HAP-1 (cell line): Measurements from ENCODE around the gene CDH13.

Source experiments
- DNase-seq, 2 experiments: peaks; one replicate each; pipeline ENCODE4 v3.0.0-alpha.2; 2016 to 2020; ENCODE audit warnings: low spot score in 2 of 2
- H3K27me3 ChIP-seq: fragments of 250-450 bp; sonication (Bioruptor Pico); 2 replicates; pipeline ENCODE4 v1.5.1; 2020; ENCODE audit warnings: low read depth, mild to moderate bottlenecking, moderate library complexity
- H3K36me3 ChIP-seq: fragments of 250-450 bp; sonication (Bioruptor Pico); replicated peaks from 2 replicates; pipeline ENCODE4 v1.5.1; 2020; ENCODE audit warnings: mild to moderate bottlenecking
- H3K4me1 ChIP-seq: fragments of 250-450 bp; sonication (Bioruptor Pico); 2 replicates; pipeline ENCODE4 v1.5.1; 2020; ENCODE audit warnings: mild to moderate bottlenecking
- H3K4me3 ChIP-seq: fragments of 250-450 bp; sonication (Bioruptor Pico); 2 replicates; pipeline ENCODE4 v1.5.1; 2020; ENCODE audit warnings: mild to moderate bottlenecking, moderate library complexity
- H3K9me3 ChIP-seq: fragments of 250-450 bp; sonication (Bioruptor Pico); 2 replicates; pipeline ENCODE4 v1.5.1; 2020; ENCODE audit warnings: mild to moderate bottlenecking, moderate library complexity
- in situ Hi-C: fragments of 300-500 bp; cut with MboI; formaldehyde crosslinking; loops from 3 replicates; pipeline ENCODE4 v1.14.3; 2020; ENCODE audit warnings: low sequenced_read_pairs, inconsistent platforms, mixed read lengths

CDH13 gene

DNA sequence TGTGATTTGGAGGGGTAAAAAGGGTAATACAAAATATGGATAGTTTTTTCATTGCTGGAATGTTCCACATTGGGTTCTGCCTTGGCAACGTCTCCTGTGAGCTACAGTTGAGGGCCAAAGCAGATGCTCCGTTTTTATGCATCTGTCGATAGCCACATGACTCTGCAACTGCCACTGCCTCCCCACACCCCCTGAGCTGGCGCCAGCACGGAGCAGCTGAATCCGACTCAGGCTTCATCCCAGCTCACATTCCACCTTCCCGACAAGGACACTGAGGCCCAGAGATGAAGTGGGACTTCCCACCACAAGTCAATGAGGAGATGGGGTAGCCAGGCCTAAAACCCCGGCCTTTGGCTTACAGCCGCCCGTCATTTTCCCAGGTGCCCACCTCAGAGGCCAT is 334.1 kb downstream of the CDH13 start:
- Histone ChIP-seq H3K4me1 (no peaks in the 10 kb centered on the region), H3K4me3 (no peak overlapping the region), H3K36me3 (no peaks in the 10 kb centered on the region), H3K27me3 (no peaks in the 10 kb centered on the region), H3K9me3 (no peaks in the 10 kb centered on the region)
- DNase-seq, result no peak
- in situ Hi-C loops, result no loop called here

DNA sequence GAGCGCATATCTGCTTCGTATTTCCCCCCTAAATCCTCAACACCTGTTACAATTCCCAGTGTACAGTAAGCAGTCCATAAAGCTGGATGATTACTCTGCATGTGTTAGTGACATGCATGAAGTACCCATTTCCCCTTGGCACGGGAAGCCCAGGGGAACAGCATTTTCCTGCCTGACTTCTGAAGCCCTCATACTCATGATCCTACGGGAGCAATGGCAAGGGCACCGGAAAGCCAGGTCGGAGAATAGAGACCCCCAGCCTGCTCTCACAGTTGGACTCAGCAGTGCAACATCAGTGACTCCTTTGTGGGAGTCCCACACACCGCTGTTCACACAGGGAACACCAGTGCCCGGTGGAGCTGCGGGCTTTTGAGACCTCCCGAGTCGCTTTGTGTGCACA is 336.9 kb downstream of the CDH13 start:
- in situ Hi-C loops, result no loop called here
- H3K4me1 ChIP-seq, result no peaks in the 10 kb centered on the region
- no peak for DNase-seq
- H3K27me3 ChIP-seq, result no peaks in the 10 kb centered on the region
- H3K4me3 ChIP-seq, result no peak overlapping the region
- H3K9me3 ChIP-seq, result no peaks in the 10 kb centered on the region
- H3K36me3 ChIP-seq, result no peaks in the 10 kb centered on the region

DNA sequence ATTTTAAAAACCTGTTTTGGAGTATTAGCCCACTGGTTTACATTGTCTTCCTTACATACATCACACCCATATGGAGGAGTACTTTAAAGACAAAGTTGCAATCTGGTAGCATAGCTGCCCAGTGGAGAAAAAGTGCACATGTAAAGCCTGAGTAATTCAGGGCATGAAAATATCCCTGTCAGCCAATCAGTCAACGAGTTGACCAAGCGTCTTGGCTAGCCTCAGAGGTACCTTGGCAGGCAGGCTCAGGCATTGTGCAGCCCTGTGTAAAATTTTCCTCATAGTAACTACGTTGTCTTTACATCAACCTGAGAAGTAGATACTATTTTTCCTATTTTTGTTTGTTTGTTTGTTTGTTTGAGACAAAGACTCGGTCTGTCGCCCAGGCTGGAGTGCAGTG is 339.0 kb downstream of the CDH13 start:
- in situ Hi-C loops, result no loop called here
- Histone ChIP-seq H3K36me3 (no peaks in the 10 kb centered on the region), H3K4me1 (no peaks in the 10 kb centered on the region), H3K4me3 (no peak overlapping the region), H3K9me3 (no peaks in the 10 kb centered on the region), H3K27me3 (no peaks in the 10 kb centered on the region)
- no peak for DNase-seq

DNA sequence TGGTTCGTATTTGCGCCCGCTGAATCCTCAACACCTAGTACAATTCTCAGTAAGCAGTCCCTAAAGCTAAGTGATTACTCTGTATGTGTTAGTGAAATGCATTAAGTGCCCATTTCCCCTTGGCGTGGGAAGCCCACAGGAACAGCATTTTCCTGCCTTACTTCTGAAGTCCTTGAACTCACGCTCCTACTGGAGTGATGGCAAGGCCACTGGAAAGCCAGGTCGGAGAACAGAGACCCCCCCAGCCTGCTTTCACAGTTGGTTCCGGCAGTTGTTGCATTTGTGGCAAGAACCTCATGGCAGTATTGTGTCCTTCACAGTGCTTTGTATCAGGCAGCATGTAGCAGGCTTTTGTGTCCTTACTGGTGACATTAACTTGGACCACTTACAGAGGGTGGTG is 340.7 kb downstream of the CDH13 start:
- no peak for DNase-seq
- in situ Hi-C loops, result no loop called here
- Histone ChIP-seq H3K4me1 (no peaks in the 10 kb centered on the region), H3K36me3 (no peaks in the 10 kb centered on the region), H3K4me3 (no peak overlapping the region), H3K27me3 (no peaks in the 10 kb centered on the region), H3K9me3 (no peaks in the 10 kb centered on the region)

DNA sequence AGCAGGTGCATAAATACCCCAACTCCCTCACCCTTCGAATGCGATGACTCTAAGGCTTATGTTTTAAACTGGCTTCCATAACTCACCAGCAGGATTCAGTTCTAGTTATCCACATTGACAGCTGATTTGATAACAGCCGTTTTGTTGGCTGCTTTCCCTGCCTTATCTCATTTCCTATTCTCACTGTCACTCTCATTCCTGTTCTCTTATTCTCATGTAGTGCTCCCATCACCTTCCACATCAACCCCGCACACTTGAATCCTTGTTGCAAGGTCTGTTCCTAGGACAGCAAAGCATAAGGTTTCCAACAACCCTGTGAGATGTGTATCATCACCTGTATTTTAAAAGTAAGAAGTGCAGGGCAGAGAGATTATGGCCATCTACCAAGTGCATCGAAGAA is 344.4 kb downstream of the CDH13 start:
- in situ Hi-C loops, result no loop called here
- no peak overlapping the region for H3K4me3 ChIP-seq
- H3K36me3 ChIP-seq, result no peaks in the 10 kb centered on the region
- H3K27me3 ChIP-seq, result no peaks in the 10 kb centered on the region
- H3K9me3 ChIP-seq, result no peaks in the 10 kb centered on the region
- H3K4me1 ChIP-seq, result no peaks in the 10 kb centered on the region
- DNase-seq, result no peak

DNA sequence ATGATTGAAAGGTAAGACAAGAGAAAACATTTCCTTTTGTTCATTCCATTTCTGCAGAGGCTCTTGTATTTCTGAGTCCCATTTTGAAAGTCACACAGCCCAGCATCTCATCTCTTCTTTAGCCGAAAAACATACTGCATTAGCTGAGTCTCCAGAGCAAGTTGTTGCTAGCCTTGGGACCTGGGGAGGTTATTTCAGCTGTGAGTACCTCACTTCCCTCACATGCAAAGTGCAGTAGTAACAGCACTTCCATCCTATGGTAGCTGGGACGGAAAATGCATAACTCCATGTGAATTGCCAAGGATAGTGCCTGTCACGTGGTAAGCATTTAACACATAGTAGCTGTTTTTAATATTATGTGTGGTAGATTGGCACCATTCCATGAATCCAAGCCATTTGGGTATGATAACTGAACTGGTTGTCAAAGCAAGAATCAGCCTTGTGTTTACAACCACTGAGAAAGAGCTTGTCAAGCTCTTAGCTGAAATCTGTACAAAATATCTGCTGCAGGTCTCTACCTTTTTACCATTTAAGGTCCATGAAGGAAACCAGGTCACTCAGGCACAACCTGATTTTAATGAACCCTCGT is 345.7 kb downstream of the CDH13 start:
- no peaks in the 10 kb centered on the region for H3K4me1 ChIP-seq
- in situ Hi-C loops, result no loop called here
- no peak overlapping the region for H3K4me3 ChIP-seq
- no peaks in the 10 kb centered on the region for H3K9me3 ChIP-seq
- no peaks in the 10 kb centered on the region for H3K27me3 ChIP-seq
- H3K36me3 ChIP-seq, result no peaks in the 10 kb centered on the region
- no peak for DNase-seq

DNA sequence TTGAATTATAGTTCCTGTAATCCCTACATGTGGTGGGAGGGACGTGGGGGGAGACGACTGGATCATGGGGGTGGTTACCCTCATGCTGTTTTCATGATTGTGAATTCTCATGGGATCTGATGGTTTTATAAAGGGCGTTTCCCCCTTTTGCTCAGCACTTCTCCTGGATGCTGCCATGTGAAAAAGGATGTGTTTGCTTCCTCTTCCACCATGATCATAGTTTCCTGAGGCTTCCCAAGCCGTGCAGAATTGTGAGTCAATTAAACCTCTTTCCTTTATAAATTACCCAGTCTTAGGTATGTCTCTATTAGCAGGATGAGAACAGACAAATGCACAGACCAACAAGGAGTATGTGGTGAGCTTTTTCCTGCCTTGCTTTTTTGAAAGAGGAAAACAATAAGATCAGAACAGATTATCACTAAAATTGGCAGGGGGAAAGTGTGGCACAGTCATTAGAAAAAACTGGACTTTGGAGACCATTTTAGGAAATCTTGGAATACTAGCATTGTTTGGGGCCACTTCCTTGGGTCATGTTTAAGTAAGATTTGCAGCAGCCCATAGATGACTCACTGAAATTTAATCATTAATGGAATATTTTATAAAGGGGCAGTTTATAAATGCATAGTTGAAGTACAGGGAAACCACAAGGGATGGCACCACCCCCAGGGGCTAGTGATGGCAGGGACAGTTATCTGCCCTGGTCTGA is 352.8 kb downstream of the CDH13 start:
- H3K4me1 ChIP-seq, result no peaks in the 10 kb centered on the region
- in situ Hi-C loops, result no loop called here
- no peaks in the 10 kb centered on the region for H3K27me3 ChIP-seq
- H3K4me3 ChIP-seq, result no peak overlapping the region
- no peaks in the 10 kb centered on the region for H3K36me3 ChIP-seq
- no peak for DNase-seq
- no peaks in the 10 kb centered on the region for H3K9me3 ChIP-seq

DNA sequence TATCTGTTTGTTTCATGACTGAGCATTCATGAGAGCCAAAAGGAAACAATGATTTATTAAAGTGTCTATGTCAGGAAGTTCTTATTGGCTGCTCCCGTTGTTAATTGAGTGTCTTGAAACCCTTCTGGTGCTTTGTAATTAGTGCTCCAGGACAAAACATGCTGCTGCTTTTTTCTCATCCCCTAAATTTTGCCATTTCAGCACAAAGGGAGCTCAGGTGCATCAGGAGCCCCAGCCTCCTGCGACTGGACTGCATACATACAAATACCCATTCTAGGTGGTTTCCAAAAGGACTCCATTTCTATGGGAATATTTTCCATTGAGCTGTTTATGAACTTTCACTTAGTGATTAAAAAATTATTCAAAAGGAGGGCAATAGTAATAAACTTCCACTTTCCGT is 354.0 kb downstream of the CDH13 start:
- Histone ChIP-seq H3K36me3 (no peaks in the 10 kb centered on the region), H3K4me1 (no peaks in the 10 kb centered on the region), H3K9me3 (no peaks in the 10 kb centered on the region), H3K4me3 (no peak overlapping the region), H3K27me3 (no peaks in the 10 kb centered on the region)
- no peak for DNase-seq
- in situ Hi-C loops, result no loop called here

DNA sequence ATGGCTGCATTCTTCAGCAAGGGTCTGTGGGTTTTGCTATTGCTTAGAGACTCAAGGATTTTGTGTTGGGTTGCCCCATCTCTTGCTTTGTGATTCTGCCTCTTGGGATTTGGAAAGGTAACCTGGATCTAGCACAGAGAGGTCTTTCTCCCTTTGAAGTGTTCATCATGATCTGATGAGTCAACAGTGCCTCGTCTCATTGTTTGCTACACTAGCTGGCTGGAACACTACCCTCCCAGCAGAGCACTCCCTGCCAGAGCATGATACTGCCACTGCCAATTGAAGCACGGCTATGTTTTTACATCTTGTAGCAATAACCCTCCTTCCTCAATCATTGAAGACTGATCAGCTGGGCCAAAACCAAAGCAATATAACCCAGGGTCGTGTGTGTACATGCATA is 361.0 kb downstream of the CDH13 start:
- Histone ChIP-seq H3K36me3 (no peaks in the 10 kb centered on the region), H3K4me3 (no peak overlapping the region), H3K27me3 (no peaks in the 10 kb centered on the region), H3K9me3 (no peaks in the 10 kb centered on the region), H3K4me1 (no peaks in the 10 kb centered on the region)
- DNase-seq, result no peak
- in situ Hi-C loops, result no loop called here

DNA sequence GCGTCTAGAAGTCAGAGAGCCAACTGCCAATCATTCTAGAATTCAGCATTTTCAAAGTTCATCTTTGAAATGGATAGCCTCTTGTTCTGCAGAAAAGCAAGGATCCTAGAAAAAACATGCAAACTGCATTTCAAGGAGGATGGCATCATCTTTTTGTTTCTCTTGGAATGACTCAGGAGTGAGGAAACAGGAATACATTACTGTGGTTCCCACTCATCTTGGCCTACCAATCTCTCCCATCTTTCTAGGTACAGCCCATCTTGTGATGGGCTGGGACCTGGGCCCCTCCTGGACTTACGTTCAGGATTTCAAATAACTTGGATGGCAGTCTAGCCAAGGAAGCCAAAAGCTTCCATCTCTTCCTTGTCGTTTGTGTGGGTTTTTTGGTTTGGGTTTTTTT is 363.4 kb downstream of the CDH13 start:
- DNase-seq, result no peak
- in situ Hi-C loops, result no loop called here
- H3K4me3 ChIP-seq, result no peak overlapping the region
- H3K4me1 ChIP-seq, result no peaks in the 10 kb centered on the region
- H3K36me3 ChIP-seq, result no peaks in the 10 kb centered on the region
- no peaks in the 10 kb centered on the region for H3K9me3 ChIP-seq
- H3K27me3 ChIP-seq, result no peaks in the 10 kb centered on the region

DNA sequence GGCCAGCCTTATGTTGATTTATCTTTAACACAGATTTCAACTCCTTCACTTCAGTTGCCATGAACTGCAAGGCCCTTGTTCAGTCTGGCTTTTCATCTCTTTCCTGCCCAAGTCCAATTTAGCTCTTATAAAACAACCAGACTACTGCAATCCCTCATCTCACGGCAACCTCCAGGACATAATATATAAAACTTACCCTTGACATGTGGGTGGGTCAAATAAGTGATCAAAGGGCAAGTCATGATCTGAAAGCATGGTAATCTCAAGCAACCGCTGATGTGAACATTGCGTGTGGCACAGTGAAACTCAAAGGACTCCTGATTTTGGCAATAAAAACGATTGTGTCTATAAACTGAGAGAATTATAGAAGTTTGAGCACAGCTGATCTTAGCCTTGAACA is 364.6 kb downstream of the CDH13 start:
- Histone ChIP-seq H3K4me1 (no peaks in the 10 kb centered on the region), H3K36me3 (no peaks in the 10 kb centered on the region), H3K9me3 (no peaks in the 10 kb centered on the region), H3K27me3 (no peaks in the 10 kb centered on the region), H3K4me3 (no peak overlapping the region)
- DNase-seq, result no peak
- in situ Hi-C loops, result no loop called here

DNA sequence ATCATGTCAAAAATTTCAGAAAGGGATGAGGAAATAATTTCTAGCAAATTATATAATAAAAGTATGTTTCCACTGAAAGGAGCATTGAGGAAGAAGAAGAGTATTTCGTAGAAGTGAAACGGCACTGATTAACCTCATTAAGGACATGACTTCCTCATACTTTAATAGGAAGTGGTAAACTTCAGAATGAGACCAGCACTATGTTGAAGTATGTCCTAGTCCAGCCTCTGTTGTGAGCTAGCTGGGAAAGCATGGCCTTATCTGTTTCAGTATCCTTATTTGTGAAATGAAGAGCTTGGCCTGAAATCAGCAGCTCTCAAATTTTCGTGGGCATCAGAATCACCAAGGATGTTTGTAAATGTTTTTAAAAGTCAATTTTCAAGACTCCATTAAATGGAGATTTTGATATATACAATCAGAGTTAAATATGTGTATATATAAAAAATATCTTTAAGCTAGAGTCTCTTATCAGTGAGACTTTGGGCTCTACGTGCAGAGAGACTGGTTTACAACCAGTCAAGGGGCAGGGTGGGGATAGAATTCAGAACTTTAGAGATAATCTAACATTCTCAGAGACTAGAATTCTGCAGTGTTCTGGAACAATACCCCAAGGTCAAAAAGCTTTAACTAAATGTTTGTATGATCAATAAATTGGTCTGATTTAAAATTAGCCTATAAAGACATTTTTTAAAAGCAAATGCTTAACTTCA is 365.4 kb downstream of the CDH13 start:
- Histone ChIP-seq H3K9me3 (no peaks in the 10 kb centered on the region), H3K4me1 (no peaks in the 10 kb centered on the region), H3K27me3 (no peaks in the 10 kb centered on the region), H3K36me3 (no peaks in the 10 kb centered on the region), H3K4me3 (no peak overlapping the region)
- DNase-seq, result no peak
- in situ Hi-C loops, result no loop called here

DNA sequence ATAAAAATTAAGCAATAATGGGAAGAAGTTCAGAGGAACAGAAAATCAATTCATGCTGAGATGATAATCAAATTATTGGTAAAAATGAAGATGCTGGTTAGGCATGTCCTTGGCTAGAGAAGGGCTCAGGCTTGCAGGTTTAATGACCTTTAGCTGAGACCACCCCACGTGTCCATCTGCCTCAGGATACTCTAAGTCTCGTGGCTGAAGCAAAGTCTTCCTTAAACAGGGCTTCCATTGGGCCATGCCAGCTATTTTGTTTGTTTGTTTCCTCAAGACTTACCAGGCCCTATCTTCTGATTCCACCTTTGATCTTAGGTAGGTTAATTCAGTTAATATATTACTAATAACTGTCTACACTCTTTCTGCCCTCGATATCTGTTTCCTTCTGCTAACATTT is 366.0 kb downstream of the CDH13 start:
- in situ Hi-C loops, result no loop called here
- H3K4me3 ChIP-seq, result no peak overlapping the region
- H3K4me1 ChIP-seq, result no peaks in the 10 kb centered on the region
- no peaks in the 10 kb centered on the region for H3K27me3 ChIP-seq
- H3K9me3 ChIP-seq, result no peaks in the 10 kb centered on the region
- DNase-seq, result no peak
- no peaks in the 10 kb centered on the region for H3K36me3 ChIP-seq

DNA sequence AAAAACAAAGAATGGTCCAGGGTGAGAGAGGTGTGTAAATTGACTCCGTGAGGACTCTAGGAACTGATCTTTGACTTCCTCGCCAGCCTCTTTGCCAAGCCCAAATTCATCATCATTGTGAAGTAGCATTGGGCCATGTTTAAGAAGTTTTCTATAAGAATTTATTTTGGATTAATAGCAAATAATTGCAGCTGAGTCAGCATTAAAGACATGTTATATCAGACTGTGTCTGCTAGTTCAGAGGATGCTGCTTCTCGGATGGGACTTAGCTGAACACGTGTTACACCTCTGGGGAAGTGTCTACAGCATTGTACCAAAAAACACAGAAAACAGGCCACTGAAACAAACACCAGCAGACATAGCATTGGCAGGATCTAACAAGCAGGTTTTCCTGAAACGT is 366.6 kb downstream of the CDH13 start:
- H3K36me3 ChIP-seq, result no peaks in the 10 kb centered on the region
- in situ Hi-C loops, result no loop called here
- no peaks in the 10 kb centered on the region for H3K9me3 ChIP-seq
- no peaks in the 10 kb centered on the region for H3K27me3 ChIP-seq
- no peak for DNase-seq
- no peak overlapping the region for H3K4me3 ChIP-seq
- H3K4me1 ChIP-seq, result no peaks in the 10 kb centered on the region
